Osteocyte (in vitro differentiated cells): Measurements from ENCODE around the gene SLC25A14. TPM values are rescaled to one million over a fixed set of nuclear protein-coding genes. Genes with fewer than 3 reads are reported as not detected.
"Not testable (repeated sequence)": the region's sequence is repeated elsewhere in the genome, so short reads cannot be mapped to it uniquely, and the experiment has no call there.

ENCODE experiments used
- DNase-seq: peaks from one replicate; pipeline ENCODE4 v3.0.0; 2021; ENCODE audit warnings: mixed read lengths; ENCODE audit not compliant: unreplicated experiment; ENCODE audit errors: extremely low spot score
- H3K27ac Mint-ChIP-seq: one replicate; pipeline ENCODE4 v1.8.0; 2021; ENCODE audit warnings: mild to moderate bottlenecking, mixed read lengths; ENCODE audit not compliant: unreplicated experiment
- H3K27me3 Mint-ChIP-seq: one replicate; pipeline ENCODE4 v1.8.0; 2021; ENCODE audit warnings: mixed read lengths; ENCODE audit not compliant: unreplicated experiment
- H3K36me3 Mint-ChIP-seq: one replicate; pipeline ENCODE4 v1.8.0; 2021; ENCODE audit warnings: mixed read lengths; ENCODE audit not compliant: unreplicated experiment
- H3K4me1 Mint-ChIP-seq: one replicate; pipeline ENCODE4 v1.8.0; 2021; ENCODE audit warnings: mixed read lengths; ENCODE audit not compliant: unreplicated experiment
- H3K4me3 Mint-ChIP-seq: one replicate; pipeline ENCODE4 v1.8.0; 2021; ENCODE audit warnings: mild to moderate bottlenecking, moderate library complexity, mixed read lengths; ENCODE audit not compliant: unreplicated experiment
- H3K9me3 Mint-ChIP-seq: one replicate; pipeline ENCODE4 v1.8.0; 2021; ENCODE audit warnings: mixed read lengths; ENCODE audit not compliant: unreplicated experiment
- total RNA-seq: library from RNA; stranded (reverse); gene quantifications from 2 replicates; pipeline ENCODE4 v1.2.1, GENCODE V29; 2021
- TF ChIP-seq, protein P1 (sequence below): fragments of 200-600 bp; sonication (generic); IDR thresholded peaks from 2 replicates; pipeline ENCODE4 v1.5.0; 2021; ENCODE audit warnings: antibody characterized with exemption, mild to moderate bottlenecking, moderate library complexity

SLC25A14 gene
- total RNA-seq, 1 donor from 2014 or later = 12.8 TPM

- no peak overlapping the region for H3K27ac Mint-ChIP-seq
- no peak for DNase-seq
- H3K36me3 Mint-ChIP-seq = no peaks in the 10 kb centered on the region
- H3K4me1 Mint-ChIP-seq = peaks cover 11% of the 10 kb centered on the region
- TF ChIP-seq, protein P1, sequence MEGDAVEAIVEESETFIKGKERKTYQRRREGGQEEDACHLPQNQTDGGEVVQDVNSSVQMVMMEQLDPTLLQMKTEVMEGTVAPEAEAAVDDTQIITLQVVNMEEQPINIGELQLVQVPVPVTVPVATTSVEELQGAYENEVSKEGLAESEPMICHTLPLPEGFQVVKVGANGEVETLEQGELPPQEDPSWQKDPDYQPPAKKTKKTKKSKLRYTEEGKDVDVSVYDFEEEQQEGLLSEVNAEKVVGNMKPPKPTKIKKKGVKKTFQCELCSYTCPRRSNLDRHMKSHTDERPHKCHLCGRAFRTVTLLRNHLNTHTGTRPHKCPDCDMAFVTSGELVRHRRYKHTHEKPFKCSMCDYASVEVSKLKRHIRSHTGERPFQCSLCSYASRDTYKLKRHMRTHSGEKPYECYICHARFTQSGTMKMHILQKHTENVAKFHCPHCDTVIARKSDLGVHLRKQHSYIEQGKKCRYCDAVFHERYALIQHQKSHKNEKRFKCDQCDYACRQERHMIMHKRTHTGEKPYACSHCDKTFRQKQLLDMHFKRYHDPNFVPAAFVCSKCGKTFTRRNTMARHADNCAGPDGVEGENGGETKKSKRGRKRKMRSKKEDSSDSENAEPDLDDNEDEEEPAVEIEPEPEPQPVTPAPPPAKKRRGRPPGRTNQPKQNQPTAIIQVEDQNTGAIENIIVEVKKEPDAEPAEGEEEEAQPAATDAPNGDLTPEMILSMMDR = no peak
- H3K4me3 Mint-ChIP-seq = no peak overlapping the region
- no peaks in the 10 kb centered on the region for H3K27me3 Mint-ChIP-seq
- H3K9me3 Mint-ChIP-seq = no peaks in the 10 kb centered on the region
Observed at GRCh38 chrX:130343411-130343810, 3.7 kb downstream of the SLC25A14 start.

DNA sequence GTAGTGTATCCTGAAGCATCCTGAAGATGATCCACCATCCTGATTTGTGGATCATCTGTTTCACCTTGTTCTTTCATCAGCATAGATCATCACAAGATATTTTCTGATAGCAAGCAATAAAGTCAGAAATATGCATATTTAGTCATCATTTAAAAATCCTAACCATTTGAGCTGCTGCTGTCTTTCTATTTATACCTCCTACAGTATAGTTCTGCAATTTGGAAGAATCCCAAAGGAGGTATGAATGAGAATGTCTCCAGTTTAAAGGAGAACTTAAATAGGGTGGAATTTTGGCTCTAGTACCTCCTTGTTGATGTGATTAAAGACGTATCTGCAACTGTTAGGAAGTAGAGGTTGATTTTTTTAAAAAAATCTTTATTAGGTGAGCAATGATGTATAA is 7.6 kb downstream of the SLC25A14 start:
- H3K4me1 Mint-ChIP-seq = no peaks in the 10 kb centered on the region
- no peaks in the 10 kb centered on the region for H3K27me3 Mint-ChIP-seq
- H3K9me3 Mint-ChIP-seq = no peaks in the 10 kb centered on the region
- DNase-seq = no peak
- H3K36me3 Mint-ChIP-seq = peaks cover 2% of the 10 kb centered on the region
- H3K27ac Mint-ChIP-seq = no peak overlapping the region
- TF ChIP-seq, protein P1 = no peak
- no peak overlapping the region for H3K4me3 Mint-ChIP-seq

- DNase-seq = no peak
- Mint-ChIP-seq H3K9me3 (no peaks in the 10 kb centered on the region), H3K4me1 (no peaks in the 10 kb centered on the region), H3K4me3 (no peak overlapping the region), H3K27me3 (no peaks in the 10 kb centered on the region), H3K27ac (no peak overlapping the region), H3K36me3 (peaks cover 2% of the 10 kb centered on the region)
- TF ChIP-seq, protein P1 = no peak
Observed at GRCh38 chrX:130351567-130351966, 11.8 kb downstream of the SLC25A14 start.

- not testable (repeated sequence) for H3K27me3 Mint-ChIP-seq, H3K27ac Mint-ChIP-seq, H3K4me3 Mint-ChIP-seq, H3K36me3 Mint-ChIP-seq, H3K4me1 Mint-ChIP-seq, H3K9me3 Mint-ChIP-seq, DNase-seq
Observed at GRCh38 chrX:130352050-130352449, 12.3 kb downstream of the SLC25A14 start.

GRCh38 chrX:130376077-130376476 is 36.4 kb downstream of the SLC25A14 start:
- TF ChIP-seq, protein P1 = no peak
- DNase-seq = no peak
- H3K9me3 Mint-ChIP-seq = no peaks in the 10 kb centered on the region
- no peaks in the 10 kb centered on the region for H3K27me3 Mint-ChIP-seq
- no peak overlapping the region for H3K4me3 Mint-ChIP-seq
- no peaks in the 10 kb centered on the region for H3K4me1 Mint-ChIP-seq
- H3K27ac Mint-ChIP-seq = no peak overlapping the region
- peaks cover 2% of the 10 kb centered on the region for H3K36me3 Mint-ChIP-seq
